ENCODE results near the gene SPPL3. TPM values are rescaled to one million over a fixed set of nuclear protein-coding genes. Genes with fewer than 3 reads are reported as not detected.

SPPL3 gene
- total RNA-seq, 1 experiment from 2014 or later, result 39.7 TPM

GRCh38 chr12:120799243-120800045, 104.7 kb downstream of the SPPL3 start:
- no peak overlapping the region for H3K4me2 ChIP-seq (ENCODE audit: low read length)
- ChIA-PET CTCF (interaction anchor here (1.1 kb wide), 1 partner anchor 172 kb away, joined by 3 read pairs; no protein-coding TSS in a partner anchor), POLR2A (no interaction called here), RAD21 (ENCODE audit: low non-redundant PET in 1 of 2, low total read pairs in 2 of 2, uncharacterized antibody in 2 of 2, unreplicated experiment in 2 of 2) (no interaction called here)
- no peak overlapping the region for H3K27ac ChIP-seq (ENCODE audit: low read depth, low read length)
- no peak overlapping the region for H2AFZ ChIP-seq (ENCODE audit: low read depth, low read length, poor library complexity, severe bottlenecking)
- H3K9me3 ChIP-seq (ENCODE audit: control insufficient read depth in 1 of 2, insufficient read depth in 1 of 2, low read depth in 1 of 2, low read length in 2 of 2), result peaks cover 0 to 15% of the 10 kb centered on the region in 2 experiments; a peak in 1 of 4 replicates
- no peaks in the 10 kb centered on the region; the same call in 1 of the 2 replicates for H3K79me2 ChIP-seq (ENCODE audit: insufficient read depth, low read length)
- intact Hi-C loops (cut with micrococcal nuclease), result no loop called here
- H3K4me1 ChIP-seq (ENCODE audit: control insufficient read depth in 1 of 2, insufficient read depth in 2 of 2, low read length in 2 of 2), result peaks cover 0 to 4% of the 10 kb centered on the region in 2 experiments; a peak in 1 of 4 replicates
- DNase-seq (ENCODE audit: low read depth, low spot score) (no peak), ATAC-seq (no peak)
- no peak overlapping the region for H3K9ac ChIP-seq (ENCODE audit: low read length)
- no peaks in the 10 kb centered on the region for H3K9me2 ChIP-seq (ENCODE audit: insufficient read depth)
- no peak overlapping the region for H3K4me3 ChIP-seq (replicated peaks in 1 of 2; ENCODE audit: low read depth in 1 of 2, low read length in 2 of 2)
- H3K36me3 ChIP-seq (ENCODE audit: control insufficient read depth in 1 of 2, insufficient read depth in 2 of 2, low read length in 2 of 2), result no peaks in the 10 kb centered on the region; a peak in 1 of 4 replicates
- H3K27me3 ChIP-seq (ENCODE audit: insufficient read depth, low read length), result no peaks in the 10 kb centered on the region
- TF ChIP-seq, protein P1, sequence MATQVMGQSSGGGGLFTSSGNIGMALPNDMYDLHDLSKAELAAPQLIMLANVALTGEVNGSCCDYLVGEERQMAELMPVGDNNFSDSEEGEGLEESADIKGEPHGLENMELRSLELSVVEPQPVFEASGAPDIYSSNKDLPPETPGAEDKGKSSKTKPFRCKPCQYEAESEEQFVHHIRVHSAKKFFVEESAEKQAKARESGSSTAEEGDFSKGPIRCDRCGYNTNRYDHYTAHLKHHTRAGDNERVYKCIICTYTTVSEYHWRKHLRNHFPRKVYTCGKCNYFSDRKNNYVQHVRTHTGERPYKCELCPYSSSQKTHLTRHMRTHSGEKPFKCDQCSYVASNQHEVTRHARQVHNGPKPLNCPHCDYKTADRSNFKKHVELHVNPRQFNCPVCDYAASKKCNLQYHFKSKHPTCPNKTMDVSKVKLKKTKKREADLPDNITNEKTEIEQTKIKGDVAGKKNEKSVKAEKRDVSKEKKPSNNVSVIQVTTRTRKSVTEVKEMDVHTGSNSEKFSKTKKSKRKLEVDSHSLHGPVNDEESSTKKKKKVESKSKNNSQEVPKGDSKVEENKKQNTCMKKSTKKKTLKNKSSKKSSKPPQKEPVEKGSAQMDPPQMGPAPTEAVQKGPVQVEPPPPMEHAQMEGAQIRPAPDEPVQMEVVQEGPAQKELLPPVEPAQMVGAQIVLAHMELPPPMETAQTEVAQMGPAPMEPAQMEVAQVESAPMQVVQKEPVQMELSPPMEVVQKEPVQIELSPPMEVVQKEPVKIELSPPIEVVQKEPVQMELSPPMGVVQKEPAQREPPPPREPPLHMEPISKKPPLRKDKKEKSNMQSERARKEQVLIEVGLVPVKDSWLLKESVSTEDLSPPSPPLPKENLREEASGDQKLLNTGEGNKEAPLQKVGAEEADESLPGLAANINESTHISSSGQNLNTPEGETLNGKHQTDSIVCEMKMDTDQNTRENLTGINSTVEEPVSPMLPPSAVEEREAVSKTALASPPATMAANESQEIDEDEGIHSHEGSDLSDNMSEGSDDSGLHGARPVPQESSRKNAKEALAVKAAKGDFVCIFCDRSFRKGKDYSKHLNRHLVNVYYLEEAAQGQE (IDR thresholded peaks at IDR 0.05; ENCODE audit: low read depth), result no peak
- TF ChIP-seq SRF (IDR thresholded peaks at IDR 0.05; ENCODE audit: low read depth), result no peak
- no peak for TF ChIP-seq ZFX (IDR thresholded peaks at IDR 0.05)
- TF ChIP-seq ZBTB33 (IDR thresholded peaks at IDR 0.05; ENCODE audit: extremely low read depth, insufficient replicate concordance, low read length), result no peak
- no peak for TF ChIP-seq CBX3 (IDR thresholded peaks at IDR 0.05; ENCODE audit: low read depth)
- no peak for TF ChIP-seq POLR2A (IDR thresholded peaks at IDR 0.05; ENCODE audit: borderline replicate concordance, extremely low read depth, insufficient read depth, insufficient read length)
- no peak for TF ChIP-seq RAD21 (IDR thresholded peaks at IDR 0.05; ENCODE audit: low read depth)
- TF ChIP-seq EZH2 (IDR thresholded peaks at IDR 0.05), result no peak
- no peak for TF ChIP-seq SP1 (IDR thresholded peaks at IDR 0.05; ENCODE audit: low read depth)
- TF ChIP-seq, protein P2, sequence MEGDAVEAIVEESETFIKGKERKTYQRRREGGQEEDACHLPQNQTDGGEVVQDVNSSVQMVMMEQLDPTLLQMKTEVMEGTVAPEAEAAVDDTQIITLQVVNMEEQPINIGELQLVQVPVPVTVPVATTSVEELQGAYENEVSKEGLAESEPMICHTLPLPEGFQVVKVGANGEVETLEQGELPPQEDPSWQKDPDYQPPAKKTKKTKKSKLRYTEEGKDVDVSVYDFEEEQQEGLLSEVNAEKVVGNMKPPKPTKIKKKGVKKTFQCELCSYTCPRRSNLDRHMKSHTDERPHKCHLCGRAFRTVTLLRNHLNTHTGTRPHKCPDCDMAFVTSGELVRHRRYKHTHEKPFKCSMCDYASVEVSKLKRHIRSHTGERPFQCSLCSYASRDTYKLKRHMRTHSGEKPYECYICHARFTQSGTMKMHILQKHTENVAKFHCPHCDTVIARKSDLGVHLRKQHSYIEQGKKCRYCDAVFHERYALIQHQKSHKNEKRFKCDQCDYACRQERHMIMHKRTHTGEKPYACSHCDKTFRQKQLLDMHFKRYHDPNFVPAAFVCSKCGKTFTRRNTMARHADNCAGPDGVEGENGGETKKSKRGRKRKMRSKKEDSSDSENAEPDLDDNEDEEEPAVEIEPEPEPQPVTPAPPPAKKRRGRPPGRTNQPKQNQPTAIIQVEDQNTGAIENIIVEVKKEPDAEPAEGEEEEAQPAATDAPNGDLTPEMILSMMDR (IDR thresholded peaks at IDR 0.05 in 2 of 3, conservative IDR thresholded peaks at IDR 0.05 in 1 of 3; ENCODE audit: borderline replicate concordance in 1 of 3, insufficient read depth in 1 of 3, low read depth in 2 of 3, low read length in 2 of 3), result no peak
- no peak for TF ChIP-seq CEBPB (IDR thresholded peaks at IDR 0.05; ENCODE audit: low read depth)
- TF ChIP-seq SIN3A (IDR thresholded peaks at IDR 0.05; ENCODE audit: low read depth), result no peak
- no peak for TF ChIP-seq YY1 (IDR thresholded peaks at IDR 0.05; ENCODE audit: extremely low read depth, insufficient replicate concordance, low read depth, low read length)
- no peak for TF ChIP-seq FOSL1 (IDR thresholded peaks at IDR 0.05; ENCODE audit: low read depth)
- no peak for TF ChIP-seq EGR1 (IDR thresholded peaks at IDR 0.05; ENCODE audit: low read depth)
- no peak for TF ChIP-seq POLR2AphosphoS5 (IDR thresholded peaks at IDR 0.05; ENCODE audit: low read depth, low read length)
- no TSS peak for BruUV-seq (replicated peaks)
- H4K20me1 ChIP-seq (ENCODE audit: insufficient read depth), result no peaks in the 10 kb centered on the region

Data from HCT116 (cell line).